Type B pancreatic cell (in vitro differentiated cells): Measurements from ENCODE around the gene ANO10. TPM values are rescaled to one million over a fixed set of nuclear protein-coding genes. Genes with fewer than 3 reads are reported as not detected.

ENCODE experiments used
- DNase-seq: peaks from one replicate; pipeline ENCODE4 v3.0.0; 2021; ENCODE audit warnings: mixed read lengths; ENCODE audit not compliant: unreplicated experiment; ENCODE audit errors: extremely low spot score
- H3K27ac Mint-ChIP-seq: 2 replicates; pipeline ENCODE4 v1.8.0; 2021; ENCODE audit warnings: mild to moderate bottlenecking, mixed read lengths
- H3K27me3 Mint-ChIP-seq: 2 replicates; pipeline ENCODE4 v1.8.0; 2021; ENCODE audit warnings: mixed read lengths
- H3K36me3 Mint-ChIP-seq: 2 replicates; pipeline ENCODE4 v1.8.0; 2021; ENCODE audit warnings: mixed read lengths
- H3K4me1 Mint-ChIP-seq: one replicate; pipeline ENCODE4 v1.8.0; 2021; ENCODE audit warnings: mixed read lengths; ENCODE audit not compliant: unreplicated experiment
- H3K4me3 Mint-ChIP-seq: 2 replicates; pipeline ENCODE4 v1.8.0; 2021; ENCODE audit warnings: mild to moderate bottlenecking, mixed read lengths
- H3K9me3 Mint-ChIP-seq: 2 replicates; pipeline ENCODE4 v1.8.0; 2021; ENCODE audit warnings: mixed read lengths
- total RNA-seq: library from RNA; stranded (reverse); gene quantifications from 2 replicates; pipeline ENCODE4 v1.2.1, GENCODE V29; 2021; ENCODE audit warnings: low replicate concordance
- TF ChIP-seq, protein P1 (sequence below): fragments of 200-600 bp; sonication (generic); conservative IDR thresholded peaks from 2 replicates; pipeline ENCODE4 v1.5.0; 2021; ENCODE audit warnings: antibody characterized with exemption, mild to moderate bottlenecking

ANO10 gene
- total RNA-seq, 1 donor from 2014 or later = 32.5 TPM

DNA sequence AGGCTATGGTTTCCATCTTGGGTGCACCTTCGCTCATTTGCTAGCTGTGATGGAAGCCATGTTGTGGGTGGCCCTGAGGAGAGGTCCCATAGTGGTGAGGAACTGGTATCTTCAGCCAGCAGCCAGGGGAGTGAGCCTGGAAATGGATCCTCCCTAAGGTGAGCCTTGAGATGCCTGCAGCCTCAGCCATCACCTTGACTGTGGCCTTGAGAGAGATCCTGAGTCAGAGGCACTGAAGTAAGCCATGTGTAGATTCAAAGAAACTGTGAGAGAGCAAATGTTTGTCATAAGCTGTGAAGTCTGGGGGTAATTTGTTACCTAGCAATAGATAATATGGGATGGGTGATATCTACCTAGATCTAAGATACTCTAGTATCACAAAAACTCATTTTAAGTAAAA lies 230.2 kb downstream of the ANO10 start:
- H3K9me3 Mint-ChIP-seq = no peaks in the 10 kb centered on the region
- TF ChIP-seq, protein P1, sequence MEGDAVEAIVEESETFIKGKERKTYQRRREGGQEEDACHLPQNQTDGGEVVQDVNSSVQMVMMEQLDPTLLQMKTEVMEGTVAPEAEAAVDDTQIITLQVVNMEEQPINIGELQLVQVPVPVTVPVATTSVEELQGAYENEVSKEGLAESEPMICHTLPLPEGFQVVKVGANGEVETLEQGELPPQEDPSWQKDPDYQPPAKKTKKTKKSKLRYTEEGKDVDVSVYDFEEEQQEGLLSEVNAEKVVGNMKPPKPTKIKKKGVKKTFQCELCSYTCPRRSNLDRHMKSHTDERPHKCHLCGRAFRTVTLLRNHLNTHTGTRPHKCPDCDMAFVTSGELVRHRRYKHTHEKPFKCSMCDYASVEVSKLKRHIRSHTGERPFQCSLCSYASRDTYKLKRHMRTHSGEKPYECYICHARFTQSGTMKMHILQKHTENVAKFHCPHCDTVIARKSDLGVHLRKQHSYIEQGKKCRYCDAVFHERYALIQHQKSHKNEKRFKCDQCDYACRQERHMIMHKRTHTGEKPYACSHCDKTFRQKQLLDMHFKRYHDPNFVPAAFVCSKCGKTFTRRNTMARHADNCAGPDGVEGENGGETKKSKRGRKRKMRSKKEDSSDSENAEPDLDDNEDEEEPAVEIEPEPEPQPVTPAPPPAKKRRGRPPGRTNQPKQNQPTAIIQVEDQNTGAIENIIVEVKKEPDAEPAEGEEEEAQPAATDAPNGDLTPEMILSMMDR = no peak
- H3K4me1 Mint-ChIP-seq = peaks cover 6% of the 10 kb centered on the region
- no peak overlapping the region for H3K4me3 Mint-ChIP-seq
- no peak overlapping the region for H3K27ac Mint-ChIP-seq
- no peaks in the 10 kb centered on the region for H3K36me3 Mint-ChIP-seq
- DNase-seq = no peak
- no peaks in the 10 kb centered on the region for H3K27me3 Mint-ChIP-seq

DNA sequence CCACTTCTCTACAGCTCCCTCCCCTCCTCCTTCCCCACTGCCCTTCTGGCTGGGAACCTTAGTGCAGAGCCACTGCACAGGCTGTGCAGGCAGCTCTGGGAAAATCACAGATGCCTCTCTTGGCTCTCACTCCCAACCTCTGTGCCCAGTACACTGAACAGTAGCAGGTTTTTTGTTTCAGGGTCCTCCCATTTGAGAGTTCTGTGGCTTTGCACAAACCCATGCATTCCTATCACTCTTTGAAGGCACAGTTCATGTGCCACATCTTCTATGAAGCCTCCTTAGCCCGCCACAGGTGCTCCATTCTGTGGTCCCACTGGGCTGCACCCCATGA lies 231.6 kb downstream of the ANO10 start:
- H3K4me3 Mint-ChIP-seq = no peak overlapping the region
- no peak for DNase-seq
- no peaks in the 10 kb centered on the region for H3K9me3 Mint-ChIP-seq
- TF ChIP-seq, protein P1 = no peak
- H3K27ac Mint-ChIP-seq = no peak overlapping the region
- H3K36me3 Mint-ChIP-seq = no peaks in the 10 kb centered on the region
- no peaks in the 10 kb centered on the region for H3K27me3 Mint-ChIP-seq
- H3K4me1 Mint-ChIP-seq = peaks cover 6% of the 10 kb centered on the region

DNA sequence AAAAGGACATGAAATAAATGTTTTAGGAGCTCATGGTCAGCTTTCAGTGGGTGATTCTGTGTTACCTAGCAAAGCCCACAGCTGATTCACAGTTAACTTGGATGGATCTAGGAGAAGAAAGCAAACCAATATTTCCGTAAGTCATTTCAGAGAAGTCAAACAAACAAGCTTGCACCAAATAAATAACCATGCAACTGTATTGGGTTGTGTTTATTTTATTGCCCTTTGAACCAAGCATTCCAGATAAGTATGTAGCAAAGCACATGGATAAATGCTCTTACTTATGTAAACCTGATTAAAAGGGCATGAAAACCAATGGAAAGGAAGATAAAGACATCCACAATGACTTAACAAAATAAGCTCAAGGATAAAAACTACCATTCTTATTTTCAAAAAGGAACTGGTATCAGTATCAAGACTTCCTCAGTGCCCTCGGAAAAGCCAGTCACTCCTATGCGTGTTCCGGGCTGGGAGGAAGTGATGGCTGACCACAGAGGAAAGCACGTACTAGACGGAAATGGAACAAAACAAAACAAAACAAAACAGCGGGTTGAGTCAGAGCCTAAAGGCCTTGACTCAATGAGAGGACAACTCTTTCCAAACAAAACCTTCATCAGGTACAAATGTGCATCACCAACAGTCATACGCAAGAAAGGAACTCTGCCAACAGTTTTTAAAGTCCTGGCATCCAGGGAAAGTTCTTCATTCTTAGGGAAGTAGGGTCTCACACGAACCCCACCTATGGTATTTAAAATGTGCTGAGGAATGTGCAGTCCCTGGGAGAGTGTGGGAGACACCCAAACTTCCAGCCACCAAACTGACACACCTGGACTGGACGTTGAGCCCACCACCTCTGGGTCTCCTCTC lies 232.2 kb downstream of the ANO10 start:
- Mint-ChIP-seq H3K27ac (no peak overlapping the region), H3K4me3 (no peak overlapping the region), H3K36me3 (no peaks in the 10 kb centered on the region), H3K27me3 (no peaks in the 10 kb centered on the region), H3K9me3 (peaks cover 4% of the 10 kb centered on the region), H3K4me1 (peaks cover 6% of the 10 kb centered on the region)
- TF ChIP-seq, protein P1 = no peak
- no peak for DNase-seq

GRCh38 chr3:43388915-43389314 lies 232.9 kb downstream of the ANO10 start:
- TF ChIP-seq, protein P1 = no peak
- no peaks in the 10 kb centered on the region for H3K27me3 Mint-ChIP-seq
- DNase-seq = no peak
- H3K27ac Mint-ChIP-seq = no peak overlapping the region
- H3K36me3 Mint-ChIP-seq = no peaks in the 10 kb centered on the region
- H3K4me3 Mint-ChIP-seq = no peak overlapping the region
- H3K4me1 Mint-ChIP-seq = no peaks in the 10 kb centered on the region
- H3K9me3 Mint-ChIP-seq = peaks cover 7% of the 10 kb centered on the region

GRCh38 chr3:43388175-43388574 lies 233.6 kb downstream of the ANO10 start:
- peaks cover 7% of the 10 kb centered on the region for H3K9me3 Mint-ChIP-seq
- H3K36me3 Mint-ChIP-seq = no peaks in the 10 kb centered on the region
- no peak overlapping the region for H3K4me3 Mint-ChIP-seq
- H3K4me1 Mint-ChIP-seq = no peaks in the 10 kb centered on the region
- TF ChIP-seq, protein P1 = no peak
- no peak for DNase-seq
- no peaks in the 10 kb centered on the region for H3K27me3 Mint-ChIP-seq
- H3K27ac Mint-ChIP-seq = no peak overlapping the region
